HG03354 (cell line): ENCODE measurements around the gene CNTNAP3B.
"Not testable (repeated sequence)": the region's sequence is repeated elsewhere in the genome, so short reads cannot be mapped to it uniquely, and the experiment has no call there.

Experiments
- ATAC-seq: cut with Tn5 transposase; IDR thresholded peaks from one replicate; pipeline ENCODE4 v1.9.1; 2021; ENCODE audit warnings: mild to moderate bottlenecking; ENCODE audit not compliant: unreplicated experiment, poor library complexity, severe bottlenecking

CNTNAP3B gene

GRCh38 chr9:41980271-41980670 lies 149.0 kb downstream of the CNTNAP3B start:
- ATAC-seq, result not testable (repeated sequence)

DNA sequence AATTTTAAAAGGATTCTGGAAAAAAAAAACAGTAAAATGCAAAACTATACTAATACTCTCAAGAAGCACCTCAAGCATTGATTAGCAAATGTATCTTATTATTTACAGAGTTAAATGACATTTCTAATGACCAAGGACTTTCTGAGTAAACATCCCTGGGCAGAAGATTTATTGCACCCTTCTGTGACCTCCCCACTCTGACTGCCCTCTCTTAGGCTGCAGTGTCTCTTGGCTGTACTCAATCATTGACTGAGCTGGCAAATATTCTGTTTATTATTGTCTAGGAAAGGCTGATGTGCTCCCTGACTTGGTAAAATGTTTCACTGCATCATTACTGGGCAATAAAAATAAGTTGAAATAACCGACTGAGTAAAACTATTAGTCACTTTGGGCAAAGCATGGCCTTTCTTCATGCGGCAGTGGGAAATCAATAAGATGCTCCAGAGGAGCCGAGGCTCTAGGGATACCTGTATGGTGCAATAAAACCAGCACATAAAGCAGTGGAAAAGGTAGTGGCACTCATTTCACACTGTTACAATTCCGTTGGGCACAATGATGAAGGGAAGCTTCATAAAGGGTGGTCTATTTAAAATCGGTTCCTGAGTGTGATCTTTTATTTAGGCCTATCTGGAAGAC lies 151.1 kb downstream of the CNTNAP3B start:
- not testable (repeated sequence) for ATAC-seq

DNA sequence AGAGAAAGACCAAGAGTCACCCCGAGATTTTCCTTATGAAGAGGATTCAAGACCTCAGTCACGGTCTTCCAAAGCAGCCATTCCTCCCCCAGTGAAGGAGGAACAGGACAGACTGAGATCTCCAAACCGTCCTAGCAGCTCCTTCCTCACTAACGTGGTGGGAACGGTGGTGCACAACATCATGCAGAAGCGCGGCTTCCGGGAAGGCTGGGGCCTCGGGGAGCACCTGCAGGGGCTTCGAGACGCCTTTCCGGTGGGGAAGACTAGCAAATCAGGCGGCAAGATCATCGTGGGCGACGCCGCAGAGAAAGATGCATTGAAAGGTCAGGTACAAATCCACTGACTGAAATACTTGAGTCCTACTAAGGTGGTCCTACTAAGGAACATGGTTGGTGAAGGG lies 154.3 kb downstream of the CNTNAP3B start:
- not testable (repeated sequence) for ATAC-seq

DNA sequence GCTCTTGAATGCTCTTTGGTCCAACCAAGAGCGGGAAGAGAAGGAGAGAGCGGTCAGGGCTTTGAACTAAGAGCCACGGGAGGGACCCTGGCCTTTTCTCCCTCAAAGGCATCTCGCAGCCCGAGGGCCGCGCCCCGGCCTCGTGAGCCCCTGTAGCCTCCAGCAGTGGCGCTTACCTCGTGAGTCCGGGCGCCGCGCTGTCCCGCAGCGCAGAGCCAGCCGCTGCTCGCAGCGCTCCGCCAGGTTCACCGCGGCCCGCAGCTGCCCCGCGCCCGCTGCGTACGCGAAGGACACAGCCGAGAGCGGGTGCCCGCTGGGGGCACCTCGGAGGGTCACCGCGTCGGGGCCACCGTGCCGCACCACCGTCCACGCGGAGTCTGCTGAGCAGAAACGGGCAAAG lies 176.2 kb downstream of the CNTNAP3B start:
- ATAC-seq, result not testable (repeated sequence)

- ATAC-seq, result not testable (repeated sequence)
Measured at GRCh38 chr9:41941738-41942137, 187.5 kb downstream of the CNTNAP3B start.

DNA sequence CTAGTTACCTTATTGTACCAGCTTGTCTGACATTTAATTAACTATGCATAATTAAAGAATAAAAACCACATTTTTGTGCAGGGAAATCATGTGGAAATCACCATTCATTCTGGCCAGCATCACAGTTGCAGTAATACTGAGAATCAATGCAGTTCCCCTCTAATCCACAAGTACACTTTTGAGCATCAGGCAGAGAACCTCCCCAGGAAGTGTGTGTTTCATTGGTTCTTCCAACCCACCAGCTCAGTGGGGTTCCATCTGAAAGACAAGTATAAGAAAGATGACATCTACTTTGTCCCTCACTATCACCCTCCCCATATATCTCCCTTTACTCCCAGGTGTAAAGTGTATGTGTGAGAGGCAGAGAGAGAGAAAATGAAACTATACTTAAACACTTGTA lies 191.1 kb downstream of the CNTNAP3B start:
- not testable (repeated sequence) for ATAC-seq

GRCh38 chr9:41935727-41936126 lies 193.5 kb downstream of the CNTNAP3B start:
- ATAC-seq, result not testable (repeated sequence)

DNA sequence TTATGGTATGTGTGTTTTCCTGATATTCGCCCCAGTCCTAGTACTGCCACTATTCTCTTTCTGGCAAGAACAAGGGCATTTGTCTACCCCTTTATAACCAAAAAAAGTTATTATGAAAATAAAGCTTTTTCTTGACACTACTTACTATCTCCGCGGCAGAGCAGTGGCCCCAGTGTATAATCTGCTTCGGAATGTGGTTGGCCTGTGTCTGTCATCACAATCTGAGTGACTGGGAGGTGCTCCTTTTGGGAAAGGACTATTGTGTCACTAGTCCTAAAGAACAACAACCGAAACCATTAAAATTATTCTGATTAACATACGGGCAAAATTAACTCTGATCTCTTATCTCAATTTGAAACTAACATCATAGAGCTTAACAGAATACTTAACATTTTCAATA lies 200.1 kb downstream of the CNTNAP3B start:
- not testable (repeated sequence) for ATAC-seq

DNA sequence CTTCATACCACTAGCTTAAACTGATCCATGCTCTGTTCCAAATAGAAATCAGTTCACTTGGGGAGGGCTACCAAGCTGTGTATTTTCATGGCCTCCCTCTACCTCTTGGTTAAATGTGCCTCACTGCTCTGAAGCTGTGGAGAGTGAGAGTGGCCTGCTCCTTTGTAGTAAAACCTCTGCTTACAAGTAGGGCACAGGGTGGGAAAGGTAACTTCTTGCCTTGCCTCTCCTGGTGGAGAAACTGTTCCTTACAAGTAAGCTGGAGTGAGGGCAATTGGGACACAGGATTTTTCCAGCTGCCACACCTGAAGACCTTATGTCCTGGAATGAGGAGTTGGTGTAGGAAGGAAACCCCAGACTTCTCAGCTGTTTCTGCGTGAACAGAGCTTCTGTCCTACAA lies 211.9 kb downstream of the CNTNAP3B start:
- ATAC-seq, result not testable (repeated sequence)

- ATAC-seq, result not testable (repeated sequence)
Measured at GRCh38 chr9:41905488-41905887, 223.7 kb downstream of the CNTNAP3B start.

GRCh38 chr9:41902762-41903161 lies 226.5 kb downstream of the CNTNAP3B start:
- ATAC-seq, result not testable (repeated sequence)

- ATAC-seq, result peak; percentile 43
Measured at GRCh38 chr9:41898720-41899343, 230.4 kb downstream of the CNTNAP3B start.

DNA sequence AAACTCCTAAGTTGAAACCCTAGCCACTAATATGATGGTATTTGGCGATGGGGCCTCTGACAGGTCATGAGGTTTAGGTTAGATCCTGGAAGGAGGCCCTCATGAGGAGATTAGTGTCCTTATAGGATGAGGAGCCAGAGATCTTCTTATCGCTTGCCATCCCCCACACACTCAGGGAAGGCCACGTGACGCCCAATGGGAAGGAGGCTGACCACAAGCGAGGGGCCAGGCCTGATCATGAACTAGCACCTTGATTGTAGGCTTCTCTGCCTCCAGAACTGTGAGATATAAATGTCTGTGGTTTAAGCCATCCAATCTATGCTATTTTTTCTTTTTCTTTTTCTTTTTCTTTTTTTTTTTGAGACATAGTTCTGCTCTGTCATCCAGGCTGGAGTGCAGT lies 254.7 kb downstream of the CNTNAP3B start:
- ATAC-seq, result not testable (repeated sequence)

DNA sequence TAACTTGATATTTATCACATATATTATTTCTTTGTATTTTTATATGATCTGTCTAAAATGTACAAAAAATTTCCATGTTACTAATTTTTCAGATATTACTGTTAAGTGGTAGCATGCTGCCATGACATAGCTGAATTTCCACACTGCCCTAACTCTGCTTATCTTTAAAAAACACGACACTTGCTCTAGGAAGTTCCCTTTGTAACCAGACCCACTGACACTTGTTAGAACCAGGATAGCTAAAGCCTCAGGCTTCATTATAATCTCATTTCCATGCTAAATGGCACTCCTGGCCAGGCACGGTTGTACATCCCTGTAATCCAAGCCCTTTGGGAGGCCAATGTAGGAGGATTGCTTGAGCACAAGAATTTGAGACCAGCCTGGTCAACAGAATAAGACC lies 273.8 kb downstream of the CNTNAP3B start:
- not testable (repeated sequence) for ATAC-seq

DNA sequence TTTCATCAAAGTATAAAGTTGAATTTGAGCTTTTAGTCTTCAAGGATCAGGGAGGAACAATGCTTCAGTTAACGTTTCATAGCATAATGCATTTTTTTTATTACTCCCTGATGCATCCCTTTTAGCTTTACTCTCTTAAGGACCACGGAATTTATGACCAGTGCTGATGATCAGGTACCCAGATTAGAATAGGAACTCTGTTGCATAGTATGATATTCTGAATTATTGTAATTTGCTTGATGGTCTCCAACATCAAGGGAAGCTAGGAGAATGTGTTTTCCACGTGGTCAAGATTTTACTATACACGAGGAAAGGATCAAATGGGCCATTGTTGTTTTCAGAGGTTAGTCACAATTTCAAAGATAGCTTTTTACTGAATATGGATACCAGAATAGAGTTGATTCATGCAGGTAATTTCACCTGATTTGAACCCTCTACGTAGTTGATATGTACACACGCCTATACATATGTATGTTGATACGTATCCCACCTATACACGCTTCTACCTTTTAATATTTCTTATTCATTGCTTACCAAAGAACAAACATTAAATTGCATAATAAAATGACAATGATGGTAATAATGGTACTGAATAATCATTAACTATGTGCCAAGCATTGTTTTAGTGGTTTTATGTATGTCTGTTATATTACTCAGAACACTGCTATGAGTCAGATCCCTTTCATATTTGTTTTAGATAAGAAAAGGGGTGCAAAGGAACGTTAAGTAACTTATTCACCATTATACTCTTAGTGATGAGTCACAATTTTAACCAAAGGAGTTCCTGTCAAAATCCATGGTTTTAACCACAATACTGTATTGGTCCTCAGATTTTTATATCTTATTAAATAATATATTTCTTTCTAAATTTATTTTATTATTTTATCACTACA lies 277.1 kb downstream of the CNTNAP3B start:
- ATAC-seq, result peak; percentile 81

DNA sequence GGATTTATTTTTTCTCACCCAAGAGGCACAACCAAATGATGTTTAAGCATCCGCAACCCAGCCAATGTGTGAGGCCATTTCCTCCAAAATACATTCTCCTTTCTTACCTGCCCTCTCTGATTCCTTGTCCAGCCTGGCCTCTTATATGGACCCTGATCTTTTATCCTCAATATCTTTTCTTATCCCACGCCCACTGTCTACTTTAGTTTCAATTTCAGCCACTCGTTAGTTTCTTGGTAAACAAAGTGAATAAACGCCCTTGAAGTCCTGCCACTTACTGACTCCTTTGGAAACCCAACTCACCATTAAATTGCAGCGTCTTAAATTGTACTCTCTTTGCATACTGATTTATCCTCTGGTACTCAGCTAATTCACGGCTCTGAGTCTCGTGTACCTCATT lies 281.4 kb downstream of the CNTNAP3B start:
- not testable (repeated sequence) for ATAC-seq
